Transverse colon (tissue), 4 donors: Measurements from ENCODE around the gene EIF4B.

Experiments
- CTCF ChIP-seq, 5 experiments: fragments of 200-600 bp in 3 of 5; fragments of 450-650 bp in 2 of 5; sonication (generic) in 3 of 5; IDR thresholded peaks; 1 replicate in 2 of 5; 2 replicates in 3 of 5; pipeline ENCODE4 v1.5.1; 2016 to 2017; ENCODE audit warnings: antibody characterized with exemption in 5 of 5, inconsistent platforms in 3 of 5, mild to moderate bottlenecking in 2 of 5, moderate library complexity in 1 of 5
- POLR2AphosphoS5 ChIP-seq, 3 donors: sonication (generic); formaldehyde crosslinking; IDR thresholded peaks; one replicate each; pipeline ENCODE4 v1.6.1; 2016; ENCODE audit warnings: antibody characterized with exemption in 3 of 3

- TF ChIP-seq CTCF (IDR thresholded peaks at IDR 0.05), result no peak
- peak; percentile 56 to 72 (median 71) for TF ChIP-seq POLR2AphosphoS5 (IDR thresholded peaks at IDR 0.05)
These were observed 46.4 kb downstream of the EIF4B start for GRCh38 chr12:53052419-53053217.
